Activated naive CD4-positive, alpha-beta T cell treated with anti-CD3 and anti-CD28 coated beads, Interleukin-2, amount 50 U/mL, for 24 hours (primary cell): ENCODE measurements around the gene SLC7A5.

Experiments used
- H3K27ac Mint-ChIP-seq: one replicate; pipeline ENCODE4 v1.8.0; 2021; ENCODE audit warnings: mild to moderate bottlenecking, mixed read lengths
- H3K27me3 Mint-ChIP-seq: one replicate; pipeline ENCODE4 v1.8.0; 2021; ENCODE audit warnings: mixed read lengths
- H3K36me3 Mint-ChIP-seq: one replicate; pipeline ENCODE4 v1.8.0; 2021; ENCODE audit warnings: mixed read lengths
- H3K4me1 Mint-ChIP-seq: one replicate; pipeline ENCODE4 v1.8.0; 2021; ENCODE audit warnings: mixed read lengths
- H3K4me3 Mint-ChIP-seq: one replicate; pipeline ENCODE4 v1.8.0; 2021; ENCODE audit warnings: mild to moderate bottlenecking, mixed read lengths
- H3K9me3 Mint-ChIP-seq: one replicate; pipeline ENCODE4 v1.8.0; 2021; ENCODE audit warnings: mixed read lengths

The SLC7A5 gene

GRCh38 chr16:87855852-87856715 lies 13.2 kb downstream of the SLC7A5 start:
- Mint-ChIP-seq H3K27ac (peak overlapping the region; percentile 74), H3K9me3 (no peaks in the 10 kb centered on the region), H3K36me3 (peaks cover 16% of the 10 kb centered on the region), H3K27me3 (no peaks in the 10 kb centered on the region), H3K4me3 (peak overlapping the region; percentile 76), H3K4me1 (peaks cover 40% of the 10 kb centered on the region)

GRCh38 chr16:87854907-87855683 lies 14.2 kb downstream of the SLC7A5 start:
- Mint-ChIP-seq H3K27ac (peak overlapping the region; percentile 59), H3K4me1 (peaks cover 39% of the 10 kb centered on the region), H3K36me3 (peaks cover 12% of the 10 kb centered on the region), H3K27me3 (no peaks in the 10 kb centered on the region), H3K4me3 (peak overlapping the region; percentile 62), H3K9me3 (no peaks in the 10 kb centered on the region)

- Mint-ChIP-seq H3K4me1 (peaks cover 33% of the 10 kb centered on the region), H3K27ac (peak overlapping the region; percentile 41)
Observed at GRCh38 chr16:87854053-87854906, 15.0 kb downstream of the SLC7A5 start.

GRCh38 chr16:87853411-87854052 lies 15.8 kb downstream of the SLC7A5 start:
- Mint-ChIP-seq H3K36me3 (peaks cover 13% of the 10 kb centered on the region), H3K4me1 (peaks cover 33% of the 10 kb centered on the region), H3K9me3 (no peaks in the 10 kb centered on the region), H3K4me3 (peak overlapping the region; percentile 83), H3K27ac (peak overlapping the region; percentile 95), H3K27me3 (no peaks in the 10 kb centered on the region)

More at GRCh38 chr16:87854053-87854906, 15.0 kb downstream of the SLC7A5 start:
- Mint-ChIP-seq H3K36me3 (peaks cover 11% of the 10 kb centered on the region), H3K4me3 (peak overlapping the region; percentile 79), H3K9me3 (no peaks in the 10 kb centered on the region), H3K27me3 (no peaks in the 10 kb centered on the region)

GRCh38 chr16:87851601-87852000 lies 17.7 kb downstream of the SLC7A5 start:
- H3K4me3 Mint-ChIP-seq: no peak overlapping the region
- no peaks in the 10 kb centered on the region for H3K9me3 Mint-ChIP-seq
- peaks cover 21% of the 10 kb centered on the region for H3K4me1 Mint-ChIP-seq
- H3K27ac Mint-ChIP-seq: no peak overlapping the region
- no peaks in the 10 kb centered on the region for H3K27me3 Mint-ChIP-seq
- H3K36me3 Mint-ChIP-seq: peaks cover 7% of the 10 kb centered on the region

- peaks cover 7% of the 10 kb centered on the region for H3K36me3 Mint-ChIP-seq
- no peak overlapping the region for H3K4me3 Mint-ChIP-seq
- peaks cover 20% of the 10 kb centered on the region for H3K4me1 Mint-ChIP-seq
- H3K9me3 Mint-ChIP-seq: no peaks in the 10 kb centered on the region
- no peaks in the 10 kb centered on the region for H3K27me3 Mint-ChIP-seq
- H3K27ac Mint-ChIP-seq: peak overlapping the region; percentile 41
Observed at GRCh38 chr16:87851141-87851587, 18.1 kb downstream of the SLC7A5 start.

GRCh38 chr16:87850009-87851006 lies 19.0 kb downstream of the SLC7A5 start:
- Mint-ChIP-seq H3K4me1 (peaks cover 16% of the 10 kb centered on the region), H3K9me3 (no peaks in the 10 kb centered on the region), H3K27me3 (no peaks in the 10 kb centered on the region), H3K36me3 (peaks cover 7% of the 10 kb centered on the region), H3K27ac (peak overlapping the region; percentile 55), H3K4me3 (no peak overlapping the region)

- peaks cover 20% of the 10 kb centered on the region for H3K4me1 Mint-ChIP-seq
- no peak overlapping the region for H3K27ac Mint-ChIP-seq
- H3K27me3 Mint-ChIP-seq: no peaks in the 10 kb centered on the region
- no peak overlapping the region for H3K4me3 Mint-ChIP-seq
- peaks cover 10% of the 10 kb centered on the region for H3K36me3 Mint-ChIP-seq
- H3K9me3 Mint-ChIP-seq: no peaks in the 10 kb centered on the region
Observed at GRCh38 chr16:87849419-87850008, 19.8 kb downstream of the SLC7A5 start.

GRCh38 chr16:87848676-87849345 lies 20.5 kb downstream of the SLC7A5 start:
- Mint-ChIP-seq H3K4me3 (no peak overlapping the region), H3K27me3 (no peaks in the 10 kb centered on the region), H3K36me3 (peaks cover 8% of the 10 kb centered on the region), H3K27ac (no peak overlapping the region), H3K9me3 (no peaks in the 10 kb centered on the region), H3K4me1 (peaks cover 17% of the 10 kb centered on the region)

- Mint-ChIP-seq H3K4me1 (peaks cover 22% of the 10 kb centered on the region), H3K36me3 (peaks cover 8% of the 10 kb centered on the region), H3K27me3 (no peaks in the 10 kb centered on the region), H3K9me3 (no peaks in the 10 kb centered on the region), H3K4me3 (no peak overlapping the region), H3K27ac (peak overlapping the region; percentile 30)
Observed at GRCh38 chr16:87847785-87848675, 21.3 kb downstream of the SLC7A5 start.

- Mint-ChIP-seq H3K27ac (peak overlapping the region; percentile 30), H3K4me1 (peaks cover 22% of the 10 kb centered on the region), H3K4me3 (no peak overlapping the region), H3K27me3 (no peaks in the 10 kb centered on the region), H3K9me3 (no peaks in the 10 kb centered on the region), H3K36me3 (peaks cover 6% of the 10 kb centered on the region)
Observed at GRCh38 chr16:87847467-87847784, 21.9 kb downstream of the SLC7A5 start.

- no peak overlapping the region for H3K4me3 Mint-ChIP-seq
- H3K27ac Mint-ChIP-seq: no peak overlapping the region
- peaks cover 6% of the 10 kb centered on the region for H3K36me3 Mint-ChIP-seq
- peaks cover 22% of the 10 kb centered on the region for H3K4me1 Mint-ChIP-seq
- no peaks in the 10 kb centered on the region for H3K9me3 Mint-ChIP-seq
- H3K27me3 Mint-ChIP-seq: no peaks in the 10 kb centered on the region
Observed at GRCh38 chr16:87846705-87847466, 22.4 kb downstream of the SLC7A5 start.
